Amygdala (tissue), 56 donors: ENCODE data around the gene DSCAML1.

Source experiments
- DNase-seq, 56 donors: peaks; one replicate each; lab custom pipeline; 2025; lab: John Stamatoyannopoulos, UW

Gene DSCAML1

DNA sequence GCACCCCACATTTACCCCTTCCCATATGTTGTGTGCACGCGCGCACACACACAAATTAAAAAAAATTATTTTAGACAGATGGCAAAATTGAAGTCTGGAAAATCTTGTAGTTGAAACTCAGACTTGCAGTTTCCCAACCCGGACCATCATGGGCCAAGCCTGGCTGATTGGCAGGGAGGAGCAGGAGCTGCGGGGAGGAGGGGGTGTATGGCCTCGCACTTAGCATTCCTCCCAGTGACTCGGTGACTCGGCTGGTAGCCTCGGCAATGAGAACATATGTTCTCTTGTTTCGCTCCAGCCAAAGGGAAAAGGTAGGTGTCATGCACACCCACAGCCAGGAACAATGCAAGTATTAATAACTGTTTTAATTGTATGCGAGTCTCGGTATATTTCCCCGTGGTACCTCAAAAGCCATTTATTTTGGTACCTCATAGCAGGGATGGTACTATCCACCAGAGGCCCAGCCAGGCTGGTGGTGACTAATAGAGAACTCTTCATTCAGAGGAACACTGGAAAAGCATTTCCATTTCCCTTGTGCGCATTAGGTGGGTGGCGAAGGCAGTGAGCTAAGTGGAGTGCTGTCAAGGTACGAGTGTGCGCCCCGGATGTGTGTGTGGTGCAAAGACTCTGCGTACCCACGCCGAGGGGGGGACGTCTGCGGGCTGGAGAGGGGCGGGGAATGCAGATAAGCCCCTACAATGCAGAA, 92.5 kb downstream of the DSCAML1 start:
- DNase-seq, result peak in 13 of 56 donors; percentile 29 to 71 (median 40)

DNA sequence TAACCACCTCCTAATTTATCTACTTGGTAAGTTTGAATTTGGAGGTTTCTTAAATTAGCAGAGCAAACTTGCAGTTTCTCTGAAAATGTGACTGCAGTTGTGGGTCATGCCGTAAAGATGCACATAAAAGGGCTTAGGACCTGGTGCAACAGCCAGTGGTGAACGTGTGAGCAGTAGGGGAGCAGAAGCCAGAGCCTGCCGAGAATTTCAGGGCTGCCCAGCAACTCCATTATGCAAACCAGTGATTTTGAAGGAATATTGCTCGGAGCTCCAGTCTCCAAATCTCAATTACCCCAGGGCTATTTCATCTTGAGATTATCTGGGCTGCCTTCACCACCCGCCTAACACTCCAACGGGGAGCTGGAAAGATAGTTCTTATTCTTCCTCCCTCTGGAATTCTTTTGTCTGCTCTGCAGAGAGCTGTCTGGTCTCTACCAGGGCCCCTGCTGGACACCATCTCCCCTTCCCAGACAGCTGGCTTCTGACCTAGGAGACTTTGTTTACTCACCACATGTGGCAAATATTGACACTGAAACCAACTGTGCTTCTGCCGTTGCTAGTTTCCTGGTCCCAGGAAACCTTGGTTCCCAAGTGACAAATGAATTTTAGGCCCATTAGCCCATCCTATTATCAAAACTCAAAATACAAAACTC, 93.9 kb downstream of the DSCAML1 start:
- DNase-seq, result no peak

DNA sequence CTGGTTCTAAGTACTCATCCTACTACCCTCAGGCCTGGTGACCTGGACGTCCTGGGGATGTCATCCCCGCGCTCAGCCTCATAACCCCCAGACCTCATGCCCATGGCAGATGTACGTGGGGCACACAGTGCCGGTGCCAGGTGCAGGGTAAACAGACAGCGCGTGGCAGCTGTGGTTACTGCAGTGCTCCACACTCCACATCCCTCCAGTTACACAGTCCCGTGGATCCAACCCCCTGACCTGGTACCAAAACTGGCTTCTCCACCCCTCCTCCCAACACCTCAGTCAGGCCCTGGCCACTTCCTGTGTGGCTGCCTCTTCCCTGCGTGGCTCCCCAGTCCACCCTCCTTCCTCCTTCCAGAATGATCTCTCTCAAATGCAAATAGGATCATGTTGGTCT, 95.2 kb downstream of the DSCAML1 start:
- DNase-seq, result no peak

DNA sequence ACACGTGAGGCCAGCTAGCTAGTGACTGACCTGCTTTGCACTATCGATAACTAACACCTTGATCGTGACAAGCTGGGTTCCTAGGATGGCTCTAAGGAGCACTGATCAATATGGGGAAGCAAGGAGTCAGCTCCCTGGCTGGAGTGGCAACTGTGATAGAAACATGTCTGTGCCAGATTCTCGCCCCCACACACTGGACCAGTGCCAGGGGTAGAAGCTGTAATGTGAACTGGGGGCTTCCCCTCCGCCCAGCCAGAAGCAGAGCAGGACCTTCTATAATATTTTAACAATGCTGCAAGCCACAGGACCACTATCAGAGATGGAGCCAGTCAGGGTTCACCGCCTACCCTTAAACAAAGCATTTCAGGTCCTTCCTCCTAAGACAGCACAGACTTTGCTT, 96.5 kb downstream of the DSCAML1 start:
- DNase-seq, result no peak

GRCh38 chr11:117697319-117697718, 99.7 kb downstream of the DSCAML1 start:
- DNase-seq, result no peak

GRCh38 chr11:117696540-117696939, 100.5 kb downstream of the DSCAML1 start:
- DNase-seq, result no peak

GRCh38 chr11:117693344-117693743, 103.7 kb downstream of the DSCAML1 start:
- DNase-seq, result no peak

GRCh38 chr11:117691516-117691915, 105.5 kb downstream of the DSCAML1 start:
- no peak for DNase-seq

GRCh38 chr11:117691218-117691514, 105.8 kb downstream of the DSCAML1 start:
- no peak for DNase-seq

DNA sequence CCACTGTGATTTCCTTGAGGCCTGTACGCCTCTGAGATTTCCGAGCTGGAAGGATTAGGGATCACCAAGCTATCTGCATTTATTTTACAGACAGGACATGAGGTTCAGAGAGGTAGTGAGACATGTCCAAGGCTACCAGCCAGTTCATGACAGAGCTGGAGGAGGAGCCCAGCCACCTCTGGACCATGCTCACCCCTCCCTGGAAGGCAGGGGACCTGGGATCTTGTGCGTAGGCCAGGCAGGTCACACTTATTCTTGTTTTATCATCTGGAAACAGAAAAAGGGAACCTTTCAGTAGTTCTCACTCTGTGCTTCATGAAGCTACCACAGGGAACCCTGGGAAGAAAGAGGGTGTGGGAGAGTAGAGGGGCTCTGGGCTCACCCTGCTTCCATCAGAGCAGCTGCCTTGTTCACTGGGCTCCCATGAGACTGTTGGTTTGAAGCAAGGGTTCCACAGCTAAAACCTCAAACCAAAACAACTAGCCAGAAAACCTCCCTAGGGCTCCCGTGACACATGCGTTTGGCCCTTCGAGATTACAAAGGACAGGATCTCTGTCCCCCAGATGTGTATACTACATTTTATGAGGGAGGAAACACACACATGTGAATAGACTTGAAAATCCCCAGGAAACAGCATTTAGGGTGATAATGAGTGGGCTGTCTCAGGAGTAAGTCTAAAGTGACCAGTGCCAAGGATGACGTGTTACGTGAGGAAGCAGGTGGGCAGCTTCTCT, 106.4 kb downstream of the DSCAML1 start:
- DNase-seq, result no peak

DNA sequence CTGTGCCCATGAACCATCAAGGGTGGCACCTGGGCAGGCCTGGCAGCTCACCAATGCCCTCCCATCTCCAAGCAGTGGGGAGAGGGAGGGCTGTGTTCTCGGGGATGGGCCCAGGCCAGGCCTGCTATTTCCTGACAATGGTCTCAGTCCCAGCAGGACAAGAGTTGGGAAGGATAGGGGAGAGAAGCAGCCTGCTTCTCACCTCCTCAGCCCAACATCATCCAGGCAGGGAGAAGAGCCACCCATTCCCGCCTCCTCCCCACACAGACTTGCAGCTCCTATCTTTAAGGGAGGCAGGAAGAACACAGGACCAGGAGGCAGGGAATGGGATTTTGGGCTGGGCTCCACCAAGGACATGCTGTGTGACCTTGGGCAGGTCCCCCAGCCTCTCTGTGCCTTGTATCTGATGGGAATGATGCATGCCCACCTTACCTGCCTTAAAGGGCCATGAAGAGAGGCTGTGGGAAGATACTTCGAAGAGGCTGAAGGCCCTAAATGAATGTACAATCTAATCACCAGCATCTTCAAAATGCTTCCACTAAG, 108.7 kb downstream of the DSCAML1 start:
- DNase-seq, result peak in 3 of 56 donors; percentile 26 to 36 (median 27)

GRCh38 chr11:117687776-117688175, 109.2 kb downstream of the DSCAML1 start:
- peak in 1 of 56 donors; percentile 31 for DNase-seq

DNA sequence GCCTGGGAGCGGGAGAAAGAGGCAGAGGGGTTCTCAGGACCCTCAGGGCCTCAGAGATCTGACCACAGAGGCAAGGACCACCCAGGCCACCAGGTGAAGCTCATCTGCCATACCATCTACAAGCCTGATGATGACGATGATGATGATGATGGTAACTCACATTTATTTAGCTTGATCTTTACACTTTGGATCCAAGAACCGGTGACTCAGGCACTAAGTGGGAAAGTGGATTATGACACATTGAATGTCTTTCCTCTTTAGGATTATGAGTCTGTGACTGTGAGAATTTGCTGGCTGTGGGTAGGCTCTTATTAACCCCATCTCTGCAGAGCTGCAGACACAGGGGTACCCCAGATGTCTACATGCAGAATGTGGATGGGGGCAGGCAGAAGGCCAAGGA, 110.3 kb downstream of the DSCAML1 start:
- no peak for DNase-seq

DNA sequence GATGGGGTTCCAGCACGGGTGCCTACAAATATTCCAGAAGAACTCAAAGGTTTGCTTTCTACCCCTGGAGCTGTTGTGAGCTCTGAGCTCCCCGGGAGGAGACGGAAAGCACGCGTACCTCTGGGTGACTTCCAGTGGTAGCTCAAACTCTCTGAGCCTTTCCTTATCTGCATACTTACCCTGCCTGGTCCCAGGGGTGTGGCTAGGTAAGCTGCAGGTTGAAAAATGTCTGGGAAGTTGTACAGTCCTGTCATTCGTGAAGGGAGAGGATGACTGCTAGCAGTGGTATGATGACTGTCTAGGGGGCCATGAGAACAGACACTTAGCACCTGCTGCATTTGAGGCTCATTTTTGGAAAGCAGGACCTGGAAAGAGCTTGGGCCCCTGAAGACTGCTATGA, 111.5 kb downstream of the DSCAML1 start:
- no peak for DNase-seq

- no peak for DNase-seq
These were observed 112.3 kb downstream of the DSCAML1 start for GRCh38 chr11:117684731-117685130.

- DNase-seq, result no peak
These were observed 112.9 kb downstream of the DSCAML1 start for GRCh38 chr11:117684111-117684510.

GRCh38 chr11:117681438-117681837, 115.6 kb downstream of the DSCAML1 start:
- DNase-seq, result no peak

DNA sequence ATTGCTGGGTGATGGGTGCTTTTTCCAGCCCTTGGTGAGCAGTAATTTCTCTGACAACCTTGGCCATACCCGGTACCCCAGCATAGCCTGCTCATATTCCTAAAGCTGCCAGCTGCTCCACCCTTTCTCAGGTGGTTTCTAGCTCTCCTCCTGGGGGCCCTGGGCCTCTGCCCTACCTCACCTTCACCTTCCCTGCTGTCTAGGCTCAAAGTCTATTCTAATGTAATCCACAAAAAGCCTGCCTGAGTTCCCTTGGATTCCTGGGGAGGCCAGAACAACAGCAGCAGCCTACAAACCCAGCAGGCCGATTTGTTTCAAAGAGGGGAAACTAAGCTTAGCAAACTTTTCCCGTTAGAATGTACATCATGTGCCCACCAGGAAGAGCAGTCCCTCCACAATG, 117.6 kb downstream of the DSCAML1 start:
- no peak for DNase-seq

GRCh38 chr11:117678658-117679406, 118.2 kb downstream of the DSCAML1 start:
- peak in 40 of 56 donors; percentile 28 to 80 (median 62) for DNase-seq

DNA sequence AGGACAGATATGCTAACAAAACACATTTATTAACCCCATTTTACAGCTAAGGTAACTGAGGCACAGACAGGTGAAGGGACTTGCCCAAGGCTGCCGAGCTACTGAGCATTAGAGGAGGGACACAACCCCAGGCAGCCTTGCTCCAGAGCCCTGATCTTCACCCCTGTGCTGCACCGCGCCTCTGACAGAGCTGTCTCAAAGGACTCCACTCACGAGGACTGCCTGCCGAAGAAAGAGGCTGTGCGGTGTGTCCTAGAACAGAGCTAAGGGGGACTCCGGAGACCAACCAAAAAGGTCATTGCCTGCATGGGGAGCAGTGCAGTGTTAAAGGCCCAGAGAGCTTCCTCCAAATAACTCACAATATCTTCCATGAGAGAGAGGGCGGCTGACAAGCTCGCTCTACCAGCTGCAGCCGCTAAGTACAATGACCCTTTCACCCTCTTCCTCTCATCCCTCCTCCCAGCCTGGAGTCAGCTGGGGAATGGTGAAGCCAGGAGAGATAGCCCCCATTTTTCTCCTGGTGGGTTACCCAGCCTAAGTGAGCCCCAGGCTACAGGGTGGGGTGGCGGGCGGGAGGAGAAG, 119.2 kb downstream of the DSCAML1 start:
- peak in 43 of 56 donors; percentile 18 to 84 (median 58) for DNase-seq
